Right atrium auricular region (tissue), 2 donors: ENCODE measurements around the gene TMEM208. TPM values are rescaled to one million over a fixed set of nuclear protein-coding genes. Genes with fewer than 3 reads are reported as not detected.

ENCODE experiments used
- DNase-seq: peaks from one replicate; pipeline ENCODE4 v3.0.0-alpha.2; 2019; ENCODE audit warnings: low spot score
- H3K27ac ChIP-seq, 2 donors: fragments of 200-600 bp; sonication (generic); 1 replicate in 1 of 2; 2 replicates in 1 of 2; pipeline ENCODE4 v1.5.1; 2016 to 2019
- H3K27me3 ChIP-seq, 2 donors: fragments of 200-600 bp; sonication (generic); one replicate each; pipeline versions ENCODE4 v1.5.1 to v1.6.0; 2017 to 2019
- H3K36me3 ChIP-seq: fragments of 200-600 bp; sonication (generic); one replicate; pipeline ENCODE4 v1.5.1; 2016
- H3K4me1 ChIP-seq, 2 donors: fragments of 200-600 bp; sonication (generic); one replicate each; pipeline versions ENCODE4 v1.5.1 to v1.6.0; 2017 to 2019
- H3K4me3 ChIP-seq, 2 donors: fragments of 200-600 bp; sonication (generic); 1 replicate in 1 of 2; 2 replicates in 1 of 2; pipeline ENCODE4 v1.5.1; 2017 to 2019; ENCODE audit warnings: mild to moderate bottlenecking in 1 of 2, moderate library complexity in 1 of 2
- H3K9me3 ChIP-seq, 2 donors: fragments of 200-600 bp; sonication (generic); one replicate each; pipeline ENCODE4 v1.5.1; 2019
- total RNA-seq, 2 donors: library from RNA; depleted of rRNA; stranded (reverse); fragments of >200 nt; gene quantifications; one replicate each; pipeline ENCODE4 v1.1.0, GENCODE V29; 2016
- TF ChIP-seq, protein P1 (sequence below), 2 donors: fragments of 200-600 bp; sonication (generic); IDR thresholded peaks; one replicate each; pipeline ENCODE4 v1.5.1; 2019; ENCODE audit warnings: antibody characterized with exemption in 2 of 2

TMEM208 gene
- total RNA-seq, 2 donors from 2014 or later: 16.9 to 27.8 TPM

DNA sequence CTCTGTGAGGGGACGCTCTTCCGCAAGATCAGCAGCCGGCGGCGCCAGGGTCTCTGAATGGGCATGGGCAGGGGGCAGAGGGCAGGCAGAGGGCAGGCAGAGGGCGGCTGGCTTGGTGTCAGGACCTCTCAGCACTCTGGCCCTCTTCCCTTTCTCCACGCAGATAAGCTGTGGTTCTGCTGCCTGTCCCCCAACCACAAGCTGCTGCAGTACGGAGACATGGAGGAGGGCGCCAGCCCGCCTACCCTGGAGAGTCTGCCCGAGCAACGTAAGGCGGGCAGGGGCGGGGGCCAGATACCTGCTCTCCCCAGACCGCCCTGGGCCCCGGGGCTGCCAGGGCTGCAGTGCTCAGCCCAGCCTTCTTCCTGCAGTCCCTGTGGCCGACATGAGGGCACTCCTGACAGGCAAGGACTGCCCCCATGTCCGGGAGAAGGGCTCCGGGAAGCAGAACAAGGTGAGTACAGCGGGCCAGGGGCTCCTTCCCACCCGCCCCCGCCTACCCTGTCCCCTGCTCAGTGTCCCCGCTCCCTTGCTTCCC is 23.9 kb upstream of the TMEM208 start:
- Histone ChIP-seq H3K36me3 (peaks cover 3% of the 10 kb centered on the region), H3K27me3 (no peaks in the 10 kb centered on the region), H3K9me3 (no peaks in the 10 kb centered on the region), H3K4me1 (peaks cover 0 to 18% of the 10 kb centered on the region in 2 donors), H3K27ac (no peak overlapping the region), H3K4me3 (no peak overlapping the region)
- TF ChIP-seq, protein P1, sequence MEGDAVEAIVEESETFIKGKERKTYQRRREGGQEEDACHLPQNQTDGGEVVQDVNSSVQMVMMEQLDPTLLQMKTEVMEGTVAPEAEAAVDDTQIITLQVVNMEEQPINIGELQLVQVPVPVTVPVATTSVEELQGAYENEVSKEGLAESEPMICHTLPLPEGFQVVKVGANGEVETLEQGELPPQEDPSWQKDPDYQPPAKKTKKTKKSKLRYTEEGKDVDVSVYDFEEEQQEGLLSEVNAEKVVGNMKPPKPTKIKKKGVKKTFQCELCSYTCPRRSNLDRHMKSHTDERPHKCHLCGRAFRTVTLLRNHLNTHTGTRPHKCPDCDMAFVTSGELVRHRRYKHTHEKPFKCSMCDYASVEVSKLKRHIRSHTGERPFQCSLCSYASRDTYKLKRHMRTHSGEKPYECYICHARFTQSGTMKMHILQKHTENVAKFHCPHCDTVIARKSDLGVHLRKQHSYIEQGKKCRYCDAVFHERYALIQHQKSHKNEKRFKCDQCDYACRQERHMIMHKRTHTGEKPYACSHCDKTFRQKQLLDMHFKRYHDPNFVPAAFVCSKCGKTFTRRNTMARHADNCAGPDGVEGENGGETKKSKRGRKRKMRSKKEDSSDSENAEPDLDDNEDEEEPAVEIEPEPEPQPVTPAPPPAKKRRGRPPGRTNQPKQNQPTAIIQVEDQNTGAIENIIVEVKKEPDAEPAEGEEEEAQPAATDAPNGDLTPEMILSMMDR (IDR thresholded peaks at IDR 0.05): no peak
- DNase-seq: no peak

DNA sequence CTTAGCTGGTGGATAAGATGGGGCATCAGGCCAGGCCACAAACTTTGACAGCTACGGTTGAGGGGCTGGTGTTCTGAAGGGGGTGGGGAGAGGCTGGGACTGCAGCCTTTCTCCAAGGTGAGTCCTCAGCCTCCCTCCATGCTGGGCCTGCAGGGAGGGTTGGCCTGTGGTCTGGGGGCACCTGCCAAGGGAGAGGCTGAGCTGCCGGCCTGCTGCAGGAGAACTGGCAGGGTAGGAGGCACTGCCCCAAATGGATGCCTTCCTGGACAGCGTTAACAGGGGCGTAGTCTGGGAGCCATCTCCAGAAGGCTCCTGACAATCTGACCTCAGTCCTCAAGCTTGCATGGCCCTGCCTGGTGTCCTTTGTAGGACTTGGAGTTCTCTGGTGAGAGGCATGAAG is 22.9 kb upstream of the TMEM208 start:
- TF ChIP-seq, protein P1 (IDR thresholded peaks at IDR 0.05): no peak
- H3K9me3 ChIP-seq: no peaks in the 10 kb centered on the region
- no peak for DNase-seq
- peaks cover 0 to 9% of the 10 kb centered on the region in 2 donors for H3K4me1 ChIP-seq
- no peak overlapping the region for H3K4me3 ChIP-seq
- no peaks in the 10 kb centered on the region for H3K36me3 ChIP-seq
- no peaks in the 10 kb centered on the region for H3K27me3 ChIP-seq
- H3K27ac ChIP-seq: no peak overlapping the region

DNA sequence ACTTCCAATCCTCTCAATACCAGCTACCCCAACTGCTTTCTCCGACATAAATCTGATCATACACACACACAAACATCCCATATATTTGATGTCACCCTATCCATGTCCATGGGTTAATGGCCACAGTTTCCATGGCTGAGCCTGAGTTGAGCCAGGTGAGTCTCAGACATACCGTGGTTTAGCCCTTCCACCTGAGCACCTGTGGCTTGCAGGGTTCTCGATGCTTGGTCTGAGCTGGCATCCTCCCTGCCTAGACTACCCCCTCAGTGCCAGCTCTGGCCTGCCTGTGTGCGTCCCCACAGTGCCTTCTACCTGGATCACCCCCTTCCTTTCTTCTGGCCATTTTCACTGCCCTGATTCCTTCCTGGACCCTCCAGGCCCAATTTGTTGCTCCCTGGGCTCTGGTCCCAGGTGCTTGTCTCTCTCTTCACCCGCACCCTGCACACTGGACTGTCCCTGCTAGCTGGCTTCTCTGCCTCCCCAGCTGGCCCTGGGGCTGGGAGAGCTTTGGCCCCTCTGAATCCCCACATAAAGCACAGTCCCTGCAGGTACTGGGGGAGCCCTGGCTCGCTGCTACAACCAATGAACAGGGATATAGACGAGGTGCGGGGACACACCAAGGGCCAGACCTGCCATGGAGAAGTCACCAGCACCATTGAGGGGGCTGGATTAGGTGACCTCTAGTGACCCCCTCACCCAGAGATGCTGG is 20.6 kb upstream of the TMEM208 start:
- no peaks in the 10 kb centered on the region for H3K9me3 ChIP-seq
- no peak for DNase-seq
- H3K27ac ChIP-seq: no peak overlapping the region
- TF ChIP-seq, protein P1 (IDR thresholded peaks at IDR 0.05): no peak
- no peaks in the 10 kb centered on the region for H3K4me1 ChIP-seq
- no peaks in the 10 kb centered on the region for H3K36me3 ChIP-seq
- H3K27me3 ChIP-seq: no peaks in the 10 kb centered on the region
- no peak overlapping the region for H3K4me3 ChIP-seq

DNA sequence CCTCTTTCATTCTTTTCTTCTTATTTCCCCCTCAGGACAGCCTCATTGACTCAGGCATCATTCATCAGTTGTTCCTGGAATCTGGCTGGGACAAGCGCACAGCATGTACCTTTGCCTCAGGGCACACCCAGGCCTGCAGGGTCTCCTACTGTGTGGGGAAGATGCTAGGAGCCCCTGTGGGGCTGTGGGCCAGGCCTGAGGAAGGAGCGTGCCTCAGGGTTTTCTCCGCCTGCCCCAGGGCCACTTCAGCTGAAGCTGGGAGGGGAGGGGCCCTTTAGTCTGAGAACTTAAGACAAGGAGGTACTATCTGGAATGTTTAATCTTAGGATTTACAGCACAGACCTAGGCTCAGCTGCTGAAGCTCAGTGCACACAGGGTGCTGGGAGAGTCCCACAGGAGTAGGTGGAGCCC is 20.1 kb upstream of the TMEM208 start:
- H3K36me3 ChIP-seq: no peaks in the 10 kb centered on the region
- no peak for DNase-seq
- TF ChIP-seq, protein P1 (IDR thresholded peaks at IDR 0.05): no peak
- no peaks in the 10 kb centered on the region for H3K27me3 ChIP-seq
- H3K27ac ChIP-seq: no peak overlapping the region
- H3K4me1 ChIP-seq: no peaks in the 10 kb centered on the region
- no peak overlapping the region for H3K4me3 ChIP-seq
- no peaks in the 10 kb centered on the region for H3K9me3 ChIP-seq

DNA sequence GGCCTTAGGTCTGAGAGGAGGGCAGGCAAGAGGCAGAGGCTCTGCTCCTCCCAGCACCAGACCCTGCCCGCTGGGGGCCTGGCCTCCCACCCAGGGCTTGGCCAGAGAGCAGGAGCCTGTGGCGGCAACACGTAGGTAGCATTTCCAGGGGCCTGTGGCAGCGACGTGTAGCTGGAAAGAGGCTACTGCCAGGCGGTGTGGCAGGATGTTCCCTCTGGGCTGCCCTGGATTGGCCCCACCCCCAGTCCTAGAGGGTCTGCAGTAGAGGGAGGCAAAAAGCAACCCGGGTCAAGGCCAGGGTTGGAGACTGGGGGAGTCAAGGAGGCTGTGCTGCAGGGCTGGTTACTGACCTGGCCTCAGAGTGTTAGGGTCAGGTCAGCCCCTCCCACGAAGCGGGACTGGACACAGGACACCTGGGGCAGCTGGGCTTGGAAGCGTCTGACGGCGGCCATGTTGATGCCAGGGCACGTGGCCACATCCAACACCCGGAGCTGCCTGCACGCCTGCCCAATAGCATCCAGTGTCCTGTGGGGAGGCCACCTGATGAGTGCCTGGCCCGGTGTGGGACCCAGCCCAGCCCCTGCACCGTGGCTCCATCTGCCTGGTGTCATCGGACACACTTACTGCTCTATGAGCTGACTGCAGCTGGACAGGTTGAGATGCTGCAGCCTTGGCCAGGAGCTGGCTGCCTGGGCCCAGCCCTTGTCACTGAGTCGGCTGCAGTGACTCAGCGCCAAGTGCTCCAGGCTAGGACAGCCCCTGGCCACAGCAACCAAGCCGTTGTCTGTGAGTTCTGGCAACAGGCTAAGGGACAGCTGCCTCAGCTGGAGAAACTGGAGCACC is 19.5 kb upstream of the TMEM208 start:
- no peaks in the 10 kb centered on the region for H3K36me3 ChIP-seq
- TF ChIP-seq, protein P1 (IDR thresholded peaks at IDR 0.05): no peak

More for the DNA sequence above, 19.5 kb upstream of the TMEM208 start:
- DNase-seq: no peak
- H3K4me3 ChIP-seq: no peak overlapping the region
- H3K9me3 ChIP-seq: no peaks in the 10 kb centered on the region
- H3K4me1 ChIP-seq: no peaks in the 10 kb centered on the region
- no peak overlapping the region for H3K27ac ChIP-seq
- H3K27me3 ChIP-seq: no peaks in the 10 kb centered on the region
